H1 (cell line): ENCODE measurements around the gene CDCA7.

ENCODE experiments used
- MAX ChIP-seq: IDR thresholded peaks from 2 replicates; pipeline ENCODE4 v1.6.1; 2012; ENCODE audit warnings: inconsistent platforms
- POLR2A ChIP-seq, 2 experiments: IDR thresholded peaks; 1 replicate in 1 of 2; 2 replicates in 1 of 2; pipeline ENCODE4 v1.6.1; 2011; ENCODE audit warnings: low read depth in 2 of 2, low read length in 2 of 2, mild to moderate bottlenecking in 2 of 2; ENCODE audit errors: control extremely low read depth in 1 of 2
- POLR2AphosphoS5 ChIP-seq: IDR thresholded peaks from 2 replicates; pipeline ENCODE4 v1.6.1; 2011; ENCODE audit warnings: low read depth, low read length
- TEAD4 ChIP-seq: IDR thresholded peaks from 2 replicates; pipeline ENCODE4 v1.6.1; 2012; ENCODE audit warnings: low read depth, low read length, inconsistent platforms, mixed read lengths
- TF ChIP-seq, protein P1 (sequence below), 3 experiments: IDR thresholded peaks; 1 replicate in 2 of 3; 2 replicates in 1 of 3; pipeline versions ENCODE4 v1.5.1 to v1.6.1; 2011; ENCODE audit warnings: low read length in 3 of 3, mild to moderate bottlenecking in 3 of 3, inconsistent platforms in 2 of 3, low read depth in 1 of 3, moderate library complexity in 1 of 3; ENCODE audit not compliant: insufficient read depth in 1 of 3; ENCODE audit errors: control extremely low read depth in 1 of 3
- TF ChIP-seq, protein P2 (sequence below): IDR thresholded peaks from 2 replicates; pipeline ENCODE4 v1.6.1; 2011; ENCODE audit warnings: low read length, improper control_type of control experiment

GRCh38 chr2:173417341-173417740 is 62.7 kb downstream of the CDCA7 start:
- TF ChIP-seq POLR2AphosphoS5: no peak
- no peak for TF ChIP-seq MAX
- TF ChIP-seq, protein P1, sequence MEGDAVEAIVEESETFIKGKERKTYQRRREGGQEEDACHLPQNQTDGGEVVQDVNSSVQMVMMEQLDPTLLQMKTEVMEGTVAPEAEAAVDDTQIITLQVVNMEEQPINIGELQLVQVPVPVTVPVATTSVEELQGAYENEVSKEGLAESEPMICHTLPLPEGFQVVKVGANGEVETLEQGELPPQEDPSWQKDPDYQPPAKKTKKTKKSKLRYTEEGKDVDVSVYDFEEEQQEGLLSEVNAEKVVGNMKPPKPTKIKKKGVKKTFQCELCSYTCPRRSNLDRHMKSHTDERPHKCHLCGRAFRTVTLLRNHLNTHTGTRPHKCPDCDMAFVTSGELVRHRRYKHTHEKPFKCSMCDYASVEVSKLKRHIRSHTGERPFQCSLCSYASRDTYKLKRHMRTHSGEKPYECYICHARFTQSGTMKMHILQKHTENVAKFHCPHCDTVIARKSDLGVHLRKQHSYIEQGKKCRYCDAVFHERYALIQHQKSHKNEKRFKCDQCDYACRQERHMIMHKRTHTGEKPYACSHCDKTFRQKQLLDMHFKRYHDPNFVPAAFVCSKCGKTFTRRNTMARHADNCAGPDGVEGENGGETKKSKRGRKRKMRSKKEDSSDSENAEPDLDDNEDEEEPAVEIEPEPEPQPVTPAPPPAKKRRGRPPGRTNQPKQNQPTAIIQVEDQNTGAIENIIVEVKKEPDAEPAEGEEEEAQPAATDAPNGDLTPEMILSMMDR (IDR thresholded peaks at IDR 0.05; ENCODE audit: control extremely low read depth in 1 of 3, insufficient read depth in 1 of 3, low read depth in 1 of 3, low read length in 3 of 3): no peak
- TF ChIP-seq TEAD4: no peak
- no peak for TF ChIP-seq POLR2A (IDR thresholded peaks at IDR 0.05; ENCODE audit: control extremely low read depth in 1 of 2, low read depth in 2 of 2, low read length in 2 of 2)
- TF ChIP-seq, protein P2, sequence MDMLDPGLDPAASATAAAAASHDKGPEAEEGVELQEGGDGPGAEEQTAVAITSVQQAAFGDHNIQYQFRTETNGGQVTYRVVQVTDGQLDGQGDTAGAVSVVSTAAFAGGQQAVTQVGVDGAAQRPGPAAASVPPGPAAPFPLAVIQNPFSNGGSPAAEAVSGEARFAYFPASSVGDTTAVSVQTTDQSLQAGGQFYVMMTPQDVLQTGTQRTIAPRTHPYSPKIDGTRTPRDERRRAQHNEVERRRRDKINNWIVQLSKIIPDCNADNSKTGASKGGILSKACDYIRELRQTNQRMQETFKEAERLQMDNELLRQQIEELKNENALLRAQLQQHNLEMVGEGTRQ: no peak
